GM12878 (cell line): ENCODE data around the gene CENPP. TPM values are rescaled to one million over a fixed set of nuclear protein-coding genes. Genes with fewer than 3 reads are reported as not detected.

Experiments used
- ATAC-seq: fragments of 200-7000 bp; cut with Tn5 transposase; 3 replicates; pipeline ENCODE4 v1.9.1; 2020; ENCODE audit warnings: mild to moderate bottlenecking, moderate library complexity
- BruUV-seq: library from RNA; stranded (reverse); fragments of 400-500 nt; replicated peaks from 2 replicates; lab custom pipeline; 2021; lab: Mats Ljungman, UMichigan
- CTCF ChIA-PET: fragments of 300-600 bp; sonication (Branson Sonifier 250); formaldehyde crosslinking; extraction: SDS; loops from one replicate; lab custom pipeline; 2021; ENCODE audit warnings: inconsistent platforms; lab: Yijun Ruan, JAX
- POLR2A ChIA-PET: fragments of 350-600 bp; formaldehyde crosslinking; extraction: SDS; loops from one replicate; lab custom pipeline; 2021; ENCODE audit warnings: inconsistent platforms; lab: Charles Lee
- RAD21 ChIA-PET: fragments of 300-600 bp; sonication (Branson Sonifier 250); formaldehyde crosslinking; loops from one replicate; lab custom pipeline; 2023; ENCODE audit warnings: antibody characterized with exemption; ENCODE audit not compliant: unreplicated experiment; lab: Charles Lee
- SMC1A ChIA-PET: fragments of 300-600 bp; sonication (Branson Sonifier 250); formaldehyde crosslinking; loops from one replicate; lab custom pipeline; 2023; ENCODE audit not compliant: unreplicated experiment, uncharacterized antibody; lab: Charles Lee
- DNase-seq: peaks from one replicate; pipeline ENCODE4 v3.0.0-alpha.2; 2011; ENCODE audit warnings: low read depth, low spot score
- FAIRE-seq: peaks from 3 replicates; lab custom pipeline; 2011; peaks lifted over from hg19 to GRCh38; lab: Jason Lieb, UNC
- H2AFZ ChIP-seq: 2 replicates; pipeline ENCODE4 v1.6.0; 2011; ENCODE audit warnings: low read depth, low read length, control low read depth; ENCODE audit not compliant: control insufficient read depth
- H3K27ac ChIP-seq: 2 replicates; pipeline ENCODE4 v1.5.1; 2011; ENCODE audit warnings: control low read depth; ENCODE audit not compliant: control insufficient read depth, insufficient read depth
- H3K27me3 ChIP-seq, 2 experiments: replicated peaks in 1 of 2; 2 replicates each; pipeline versions ENCODE4 v1.6.0 to v1.6.1; 2011; ENCODE audit warnings: low read length in 1 of 2; ENCODE audit not compliant: control insufficient read depth in 2 of 2, insufficient read depth in 2 of 2
- H3K36me3 ChIP-seq, 2 experiments: 2 replicates each; pipeline ENCODE4 v1.5.1; 2011; ENCODE audit warnings: low read length in 1 of 2; ENCODE audit not compliant: control insufficient read depth in 2 of 2, insufficient read depth in 2 of 2
- H3K4me1 ChIP-seq: 2 replicates; pipeline ENCODE4 v1.6.1; 2011; ENCODE audit warnings: mild to moderate bottlenecking, low read length, moderate library complexity, mixed read lengths; ENCODE audit not compliant: control insufficient read depth, insufficient read depth
- H3K4me2 ChIP-seq: 2 replicates; pipeline ENCODE4 v1.6.0; 2011; ENCODE audit warnings: control low read depth; ENCODE audit not compliant: control insufficient read depth, insufficient read depth
- H3K4me3 ChIP-seq: fragments of 200-600 bp; sonication (generic); 2 replicates; pipeline ENCODE4 v1.5.1; 2016
- H3K79me2 ChIP-seq: 2 replicates; pipeline ENCODE4 v1.6.0; 2011; ENCODE audit warnings: low read length; ENCODE audit not compliant: control insufficient read depth, insufficient read depth
- H3K9ac ChIP-seq: 2 replicates; pipeline ENCODE4 v1.8.0; 2011; ENCODE audit warnings: low read length, control low read depth, mixed read lengths; ENCODE audit not compliant: control insufficient read depth, insufficient read depth
- H3K9me3 ChIP-seq: replicated peaks from 3 replicates; pipeline ENCODE4 v1.5.1; 2011; ENCODE audit warnings: mild to moderate bottlenecking, low read length; ENCODE audit not compliant: control insufficient read depth, insufficient read depth
- H4K20me1 ChIP-seq: 2 replicates; pipeline ENCODE4 v1.6.0; 2011; ENCODE audit not compliant: control insufficient read depth, insufficient read depth
- ASH2L ChIP-seq: fragments of 300-600, 200-600 bp; sonication (generic); IDR thresholded peaks from 2 replicates; pipeline ENCODE4 v1.6.1; 2017; ENCODE audit warnings: low read depth, mild to moderate bottlenecking, borderline replicate concordance
- CREM ChIP-seq: IDR thresholded peaks from 2 replicates; pipeline ENCODE4 v1.6.1; 2014; ENCODE audit warnings: antibody characterized with exemption, low read depth
- KDM1A ChIP-seq: fragments of 200-600 bp; sonication (generic); IDR thresholded peaks from 2 replicates; pipeline ENCODE4 v1.6.1; 2016; ENCODE audit warnings: borderline replicate concordance
- NFXL1 ChIP-seq: fragments of 450-650 bp; IDR thresholded peaks from 2 replicates; pipeline ENCODE4 v1.6.1; 2017; ENCODE audit warnings: antibody characterized with exemption, mild to moderate bottlenecking, borderline replicate concordance
- NRF1 ChIP-seq: conservative IDR thresholded peaks from 2 replicates; pipeline ENCODE4 v1.6.1; 2011; ENCODE audit warnings: mild to moderate bottlenecking, low read depth, low read length, improper control_type of control experiment
- RELA ChIP-seq: fragments of 450-650 bp; IDR thresholded peaks from 2 replicates; pipeline ENCODE4 v1.8.0; 2014; ENCODE audit warnings: borderline replicate concordance; ENCODE audit not compliant: partially characterized antibody
- RUNX3 ChIP-seq: IDR thresholded peaks from 2 replicates; pipeline ENCODE4 v1.6.1; 2012; ENCODE audit warnings: low read length, inconsistent platforms
- SMAD5 ChIP-seq: IDR thresholded peaks from 2 replicates; pipeline ENCODE4 v1.6.1; 2016; ENCODE audit warnings: antibody characterized with exemption, low read depth
- STAT3 ChIP-seq: IDR thresholded peaks from 2 replicates; pipeline ENCODE4 v1.6.1; 2011; ENCODE audit warnings: low read depth, low read length, improper control_type of control experiment
- SUPT20H ChIP-seq: IDR thresholded peaks from 2 replicates; pipeline ENCODE4 v1.6.1; 2011; ENCODE audit warnings: low read depth, mild to moderate bottlenecking, low read length, moderate library complexity, borderline replicate concordance; ENCODE audit not compliant: control insufficient read depth
- ZBED1 ChIP-seq: IDR thresholded peaks from 2 replicates; pipeline ENCODE4 v1.6.1; 2016; ENCODE audit warnings: borderline replicate concordance
- WGBS: methylation state at CpG from one replicate; pipeline ENCODE4 v1.1.6; 2016; ENCODE audit warnings: low lambda C conversion rate; ENCODE audit not compliant: insufficient replicate concordance, insufficient coverage; ENCODE audit errors: missing lambda C conversion rate; 5-methylcytosine and 5-hydroxymethylcytosine counted together
- in situ Hi-C: fragments of 300-500 bp; cut with MboI; formaldehyde crosslinking; loops from 9 replicates; pipeline ENCODE4 v1.14.3; 2018; ENCODE audit warnings: mixed read lengths
- intact Hi-C: fragments of 100-400 bp; cut with micrococcal nuclease; formaldehyde crosslinking; loops from one replicate; pipeline ENCODE4 v1.14.2; 2022; ENCODE audit not compliant: unreplicated experiment
- polyA plus RNA-seq, 11 experiments: library from polyadenylated mRNA; depleted of rRNA in 4 of 11; unstranded in 6 of 11; stranded (reverse) in 5 of 11; fragments of >200 nt; fragmentation: Nextera tagmentation in 4 of 11; fragmentation: Illumina TruSeq in 1 of 11; extraction: Ambion mirVana in 4 of 11; extraction: Trizol in 1 of 11; gene quantifications; 1 replicate in 1 of 11; 2 replicates in 10 of 11; pipeline versions ENCODE4 v1.2.1 to v1.2.3, GENCODE V29; 2011 to 2016; ENCODE audit warnings: inconsistent platforms in 2 of 11, missing spikeins in 2 of 11, low read depth in 1 of 11
- total RNA-seq, 4 experiments: library from RNA; depleted of rRNA in 3 of 4; stranded (reverse); fragments of >200 nt in 3 of 4; fragmentation: Illumina TruSeq in 1 of 4; extraction: Trizol in 1 of 4; gene quantifications; 2 replicates each; pipeline versions ENCODE4 v1.2.1 to v1.2.3, GENCODE V29; 2013 to 2021
- TF ChIP-seq, protein P1 (sequence below): IDR thresholded peaks from 2 replicates; pipeline ENCODE4 v1.6.1; 2011; ENCODE audit warnings: borderline replicate concordance, low read depth, mild to moderate bottlenecking, moderate library complexity, mixed read lengths, low read length; ENCODE audit not compliant: insufficient read depth; ENCODE audit errors: extremely low read length
- TF ChIP-seq, protein P2 (sequence below): IDR thresholded peaks from 2 replicates; pipeline ENCODE4 v1.6.1; 2012; ENCODE audit warnings: low read depth, low read length, improper control_type of control experiment
- TF ChIP-seq, protein P3 (sequence below), 3 experiments: IDR thresholded peaks in 2 of 3; conservative IDR thresholded peaks in 1 of 3; 2 replicates each; pipeline ENCODE4 v1.5.1; 2011; ENCODE audit warnings: low read depth in 3 of 3, low read length in 3 of 3, mild to moderate bottlenecking in 3 of 3, control low read depth in 2 of 3, moderate library complexity in 2 of 3, inconsistent platforms in 1 of 3, mixed read lengths in 1 of 3; ENCODE audit not compliant: control insufficient read depth in 2 of 3, insufficient read depth in 1 of 3; ENCODE audit errors: extremely low read depth in 1 of 3
- TF ChIP-seq, protein P4 (sequence below): fragments of 450-650 bp; formaldehyde crosslinking; IDR thresholded peaks from 2 replicates; pipeline ENCODE4 v1.4.0; 2020; ENCODE audit warnings: mild to moderate bottlenecking, moderate library complexity

The CENPP gene
- total and polyA plus RNA-seq, 10 of the 15 experiments (the other 5 are each of a cell fraction or from before 2014, with no cell fraction given): 9.4 to 31.4 (median 19.8) TPM

DNA sequence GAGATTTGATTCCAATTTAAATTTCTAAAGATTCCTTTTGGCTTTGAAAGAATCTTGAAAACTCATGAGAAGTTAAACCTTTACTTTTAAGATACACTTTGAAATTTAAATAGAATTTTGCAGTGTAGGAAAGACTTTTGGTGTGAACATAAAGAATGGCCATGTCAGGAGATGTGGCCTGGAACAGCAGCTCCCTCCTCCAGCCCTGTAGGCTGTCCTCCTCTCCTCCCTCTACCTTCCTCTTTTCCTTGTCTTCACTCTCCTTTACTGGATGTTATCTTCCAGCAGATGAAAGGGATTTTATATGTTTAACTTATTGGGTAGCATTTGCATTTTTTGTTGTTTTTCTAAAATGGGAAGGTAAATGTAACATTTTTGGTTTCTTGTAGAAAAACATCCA, 137.6 kb downstream of the CENPP start (continued):
- TF ChIP-seq, protein P1, sequence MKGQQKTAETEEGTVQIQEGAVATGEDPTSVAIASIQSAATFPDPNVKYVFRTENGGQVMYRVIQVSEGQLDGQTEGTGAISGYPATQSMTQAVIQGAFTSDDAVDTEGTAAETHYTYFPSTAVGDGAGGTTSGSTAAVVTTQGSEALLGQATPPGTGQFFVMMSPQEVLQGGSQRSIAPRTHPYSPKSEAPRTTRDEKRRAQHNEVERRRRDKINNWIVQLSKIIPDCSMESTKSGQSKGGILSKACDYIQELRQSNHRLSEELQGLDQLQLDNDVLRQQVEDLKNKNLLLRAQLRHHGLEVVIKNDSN: no peak
- no peak for TF ChIP-seq SMAD5

DNA sequence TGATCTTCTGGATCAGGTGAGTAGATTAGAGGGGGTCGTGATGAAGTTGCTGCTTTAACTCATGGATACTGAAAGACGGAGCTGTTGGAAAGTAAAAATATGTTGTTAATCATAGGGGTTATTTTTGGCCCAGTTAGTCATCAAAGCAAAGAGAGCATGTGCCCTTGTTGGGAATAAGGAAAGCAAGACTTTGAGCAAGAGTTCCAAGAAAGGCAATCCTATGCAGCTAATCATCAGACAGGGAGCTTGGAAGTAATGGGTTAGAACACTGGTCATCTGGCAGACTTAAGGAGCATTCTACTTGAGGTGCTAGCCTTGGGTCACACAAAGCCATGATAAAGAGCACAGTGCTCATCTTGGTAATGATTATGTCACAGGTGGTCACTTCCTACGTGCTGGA, 138.2 kb downstream of the CENPP start:
- H2AFZ ChIP-seq: no peak overlapping the region
- ChIA-PET CTCF (interaction anchor here (1.0 to 1.5 kb wide), 2 partner anchors 9 to 323 kb away, joined by 3 to 4 read pairs; no protein-coding TSS in a partner anchor), RAD21 (interaction anchor here (0.9 kb wide), 1 partner anchor 9 kb away, joined by 3 read pairs; no protein-coding TSS in a partner anchor), POLR2A (no interaction called here), SMC1A (no interaction called here)
- WGBS: 65% methylated on average over 3 of the region's 3 CpGs
- DNase-seq (no peak), ATAC-seq (no peak), FAIRE-seq (no peak)
- H3K4me3 ChIP-seq: no peak overlapping the region
- in situ Hi-C loops (no loop called here), intact Hi-C loops (no loop called here)
- H3K36me3 ChIP-seq: no peaks in the 10 kb centered on the region
- no peak overlapping the region for H3K27ac ChIP-seq
- H3K4me1 ChIP-seq: no peaks in the 10 kb centered on the region
- no peak overlapping the region for H3K4me2 ChIP-seq
- BruUV-seq: no TSS peak
- H3K9ac ChIP-seq: no peak overlapping the region
- H4K20me1 ChIP-seq: no peaks in the 10 kb centered on the region
- H3K9me3 ChIP-seq: no peaks in the 10 kb centered on the region
- no peaks in the 10 kb centered on the region for H3K79me2 ChIP-seq
- no peaks in the 10 kb centered on the region for H3K27me3 ChIP-seq
- TF ChIP-seq KDM1A (no peak), STAT3 (no peak), NFXL1 (no peak), RUNX3 (no peak), ZBED1 (no peak), NRF1 (no peak), ASH2L (no peak), RELA (no peak), CREM (no peak), SUPT20H (no peak)
- TF ChIP-seq, protein P1: no peak
- TF ChIP-seq, protein P2, sequence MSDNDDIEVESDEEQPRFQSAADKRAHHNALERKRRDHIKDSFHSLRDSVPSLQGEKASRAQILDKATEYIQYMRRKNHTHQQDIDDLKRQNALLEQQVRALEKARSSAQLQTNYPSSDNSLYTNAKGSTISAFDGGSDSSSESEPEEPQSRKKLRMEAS: no peak
- TF ChIP-seq, protein P3, sequence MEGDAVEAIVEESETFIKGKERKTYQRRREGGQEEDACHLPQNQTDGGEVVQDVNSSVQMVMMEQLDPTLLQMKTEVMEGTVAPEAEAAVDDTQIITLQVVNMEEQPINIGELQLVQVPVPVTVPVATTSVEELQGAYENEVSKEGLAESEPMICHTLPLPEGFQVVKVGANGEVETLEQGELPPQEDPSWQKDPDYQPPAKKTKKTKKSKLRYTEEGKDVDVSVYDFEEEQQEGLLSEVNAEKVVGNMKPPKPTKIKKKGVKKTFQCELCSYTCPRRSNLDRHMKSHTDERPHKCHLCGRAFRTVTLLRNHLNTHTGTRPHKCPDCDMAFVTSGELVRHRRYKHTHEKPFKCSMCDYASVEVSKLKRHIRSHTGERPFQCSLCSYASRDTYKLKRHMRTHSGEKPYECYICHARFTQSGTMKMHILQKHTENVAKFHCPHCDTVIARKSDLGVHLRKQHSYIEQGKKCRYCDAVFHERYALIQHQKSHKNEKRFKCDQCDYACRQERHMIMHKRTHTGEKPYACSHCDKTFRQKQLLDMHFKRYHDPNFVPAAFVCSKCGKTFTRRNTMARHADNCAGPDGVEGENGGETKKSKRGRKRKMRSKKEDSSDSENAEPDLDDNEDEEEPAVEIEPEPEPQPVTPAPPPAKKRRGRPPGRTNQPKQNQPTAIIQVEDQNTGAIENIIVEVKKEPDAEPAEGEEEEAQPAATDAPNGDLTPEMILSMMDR (IDR thresholded peaks at IDR 0.05 in 2 of 3, conservative IDR thresholded peaks at IDR 0.05 in 1 of 3; ENCODE audit: control insufficient read depth in 2 of 3, extremely low read depth in 1 of 3, insufficient read depth in 1 of 3, low read depth in 3 of 3, low read length in 3 of 3): no peak
- TF ChIP-seq, protein P4, sequence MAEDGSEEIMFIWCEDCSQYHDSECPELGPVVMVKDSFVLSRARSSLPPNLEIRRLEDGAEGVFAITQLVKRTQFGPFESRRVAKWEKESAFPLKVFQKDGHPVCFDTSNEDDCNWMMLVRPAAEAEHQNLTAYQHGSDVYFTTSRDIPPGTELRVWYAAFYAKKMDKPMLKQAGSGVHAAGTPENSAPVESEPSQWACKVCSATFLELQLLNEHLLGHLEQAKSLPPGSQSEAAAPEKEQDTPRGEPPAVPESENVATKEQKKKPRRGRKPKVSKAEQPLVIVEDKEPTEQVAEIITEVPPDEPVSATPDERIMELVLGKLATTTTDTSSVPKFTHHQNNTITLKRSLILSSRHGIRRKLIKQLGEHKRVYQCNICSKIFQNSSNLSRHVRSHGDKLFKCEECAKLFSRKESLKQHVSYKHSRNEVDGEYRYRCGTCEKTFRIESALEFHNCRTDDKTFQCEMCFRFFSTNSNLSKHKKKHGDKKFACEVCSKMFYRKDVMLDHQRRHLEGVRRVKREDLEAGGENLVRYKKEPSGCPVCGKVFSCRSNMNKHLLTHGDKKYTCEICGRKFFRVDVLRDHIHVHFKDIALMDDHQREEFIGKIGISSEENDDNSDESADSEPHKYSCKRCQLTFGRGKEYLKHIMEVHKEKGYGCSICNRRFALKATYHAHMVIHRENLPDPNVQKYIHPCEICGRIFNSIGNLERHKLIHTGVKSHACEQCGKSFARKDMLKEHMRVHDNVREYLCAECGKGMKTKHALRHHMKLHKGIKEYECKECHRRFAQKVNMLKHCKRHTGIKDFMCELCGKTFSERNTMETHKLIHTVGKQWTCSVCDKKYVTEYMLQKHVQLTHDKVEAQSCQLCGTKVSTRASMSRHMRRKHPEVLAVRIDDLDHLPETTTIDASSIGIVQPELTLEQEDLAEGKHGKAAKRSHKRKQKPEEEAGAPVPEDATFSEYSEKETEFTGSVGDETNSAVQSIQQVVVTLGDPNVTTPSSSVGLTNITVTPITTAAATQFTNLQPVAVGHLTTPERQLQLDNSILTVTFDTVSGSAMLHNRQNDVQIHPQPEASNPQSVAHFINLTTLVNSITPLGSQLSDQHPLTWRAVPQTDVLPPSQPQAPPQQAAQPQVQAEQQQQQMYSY: no peak
